HEK293 (cell line): ENCODE measurements around the gene MAVS.

Source experiments
- CTCF ChIP-seq: fragments of 450-650 bp; formaldehyde crosslinking; IDR thresholded peaks from 2 replicates; pipeline ENCODE4 v1.5.1; 2016; ENCODE audit warnings: missing biosample characterization, missing genetic modification characterization
- ZXDB ChIP-seq: fragments of 450-650 bp; formaldehyde crosslinking; IDR thresholded peaks from 2 replicates; pipeline ENCODE4 v1.5.1; 2016; ENCODE audit warnings: missing biosample characterization, missing genetic modification characterization
- TF ChIP-seq, protein P1 (sequence below): fragments of 450-650 bp; formaldehyde crosslinking; IDR thresholded peaks from 2 replicates; pipeline ENCODE4 v1.5.1; 2016; ENCODE audit warnings: missing biosample characterization, missing genetic modification characterization
- TF ChIP-seq, protein P2 (sequence below): IDR thresholded peaks from 2 replicates; pipeline ENCODE4 v1.6.1; 2011; ENCODE audit warnings: mild to moderate bottlenecking, low read depth, low read length, borderline replicate concordance

GRCh38 chr20:3804781-3805180 is 41.9 kb upstream of the MAVS start:
- TF ChIP-seq CTCF (tag by site-specific recombination): no peak
- TF ChIP-seq, protein P1, sequence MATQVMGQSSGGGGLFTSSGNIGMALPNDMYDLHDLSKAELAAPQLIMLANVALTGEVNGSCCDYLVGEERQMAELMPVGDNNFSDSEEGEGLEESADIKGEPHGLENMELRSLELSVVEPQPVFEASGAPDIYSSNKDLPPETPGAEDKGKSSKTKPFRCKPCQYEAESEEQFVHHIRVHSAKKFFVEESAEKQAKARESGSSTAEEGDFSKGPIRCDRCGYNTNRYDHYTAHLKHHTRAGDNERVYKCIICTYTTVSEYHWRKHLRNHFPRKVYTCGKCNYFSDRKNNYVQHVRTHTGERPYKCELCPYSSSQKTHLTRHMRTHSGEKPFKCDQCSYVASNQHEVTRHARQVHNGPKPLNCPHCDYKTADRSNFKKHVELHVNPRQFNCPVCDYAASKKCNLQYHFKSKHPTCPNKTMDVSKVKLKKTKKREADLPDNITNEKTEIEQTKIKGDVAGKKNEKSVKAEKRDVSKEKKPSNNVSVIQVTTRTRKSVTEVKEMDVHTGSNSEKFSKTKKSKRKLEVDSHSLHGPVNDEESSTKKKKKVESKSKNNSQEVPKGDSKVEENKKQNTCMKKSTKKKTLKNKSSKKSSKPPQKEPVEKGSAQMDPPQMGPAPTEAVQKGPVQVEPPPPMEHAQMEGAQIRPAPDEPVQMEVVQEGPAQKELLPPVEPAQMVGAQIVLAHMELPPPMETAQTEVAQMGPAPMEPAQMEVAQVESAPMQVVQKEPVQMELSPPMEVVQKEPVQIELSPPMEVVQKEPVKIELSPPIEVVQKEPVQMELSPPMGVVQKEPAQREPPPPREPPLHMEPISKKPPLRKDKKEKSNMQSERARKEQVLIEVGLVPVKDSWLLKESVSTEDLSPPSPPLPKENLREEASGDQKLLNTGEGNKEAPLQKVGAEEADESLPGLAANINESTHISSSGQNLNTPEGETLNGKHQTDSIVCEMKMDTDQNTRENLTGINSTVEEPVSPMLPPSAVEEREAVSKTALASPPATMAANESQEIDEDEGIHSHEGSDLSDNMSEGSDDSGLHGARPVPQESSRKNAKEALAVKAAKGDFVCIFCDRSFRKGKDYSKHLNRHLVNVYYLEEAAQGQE (tag by site-specific recombination): no peak
- TF ChIP-seq, protein P2, sequence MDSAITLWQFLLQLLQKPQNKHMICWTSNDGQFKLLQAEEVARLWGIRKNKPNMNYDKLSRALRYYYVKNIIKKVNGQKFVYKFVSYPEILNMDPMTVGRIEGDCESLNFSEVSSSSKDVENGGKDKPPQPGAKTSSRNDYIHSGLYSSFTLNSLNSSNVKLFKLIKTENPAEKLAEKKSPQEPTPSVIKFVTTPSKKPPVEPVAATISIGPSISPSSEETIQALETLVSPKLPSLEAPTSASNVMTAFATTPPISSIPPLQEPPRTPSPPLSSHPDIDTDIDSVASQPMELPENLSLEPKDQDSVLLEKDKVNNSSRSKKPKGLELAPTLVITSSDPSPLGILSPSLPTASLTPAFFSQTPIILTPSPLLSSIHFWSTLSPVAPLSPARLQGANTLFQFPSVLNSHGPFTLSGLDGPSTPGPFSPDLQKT: no peak
- no peak for TF ChIP-seq ZXDB
